NCI-H1436 treated with DMSO at 0.1 percent for 48 hours (cell line): Measurements from ENCODE around the gene USH1G.
"Not testable (repeated sequence)": the region's sequence is repeated elsewhere in the genome, so short reads cannot be mapped to it uniquely, and the experiment has no call there.

ENCODE experiments used
- DNase-seq: peaks from one replicate; lab custom pipeline; 2025; lab: John Stamatoyannopoulos, UW

The USH1G gene

GRCh38 chr17:74873874-74874614, 49.0 kb downstream of the USH1G start:
- DNase-seq = no peak

GRCh38 chr17:74873037-74873873, 49.8 kb downstream of the USH1G start:
- peak; percentile 100 for DNase-seq

- no peak for DNase-seq
These were observed 50.6 kb downstream of the USH1G start, which contains the start of gene FDXR for GRCh38 chr17:74872313-74873036. Gene FDXR (minus strand): TSS chr17:74872994. CDS start chr17:74872944, 50 bp downstream.

GRCh38 chr17:74871356-74872076, 51.5 kb downstream of the USH1G start:
- no peak for DNase-seq

GRCh38 chr17:74870512-74870911, 52.5 kb downstream of the USH1G start:
- no peak for DNase-seq

- DNase-seq = not testable (repeated sequence)
These were observed 53.0 kb downstream of the USH1G start for GRCh38 chr17:74870028-74870427.

- DNase-seq = no peak
These were observed 54.2 kb downstream of the USH1G start for GRCh38 chr17:74868908-74869255.

GRCh38 chr17:74868251-74868907, 54.7 kb downstream of the USH1G start:
- no peak for DNase-seq

GRCh38 chr17:74866198-74866835, 56.7 kb downstream of the USH1G start:
- no peak for DNase-seq
